ENCODE data around the gene PDIA6.

GRCh38 chr2:10820978-10821695, 8.6 kb upstream of the PDIA6 start:
- no peak for TF ChIP-seq EZH2 (IDR thresholded peaks at IDR 0.05; ENCODE audit: borderline replicate concordance, low read depth, low read length, severe bottlenecking)
- TF ChIP-seq, protein P1, sequence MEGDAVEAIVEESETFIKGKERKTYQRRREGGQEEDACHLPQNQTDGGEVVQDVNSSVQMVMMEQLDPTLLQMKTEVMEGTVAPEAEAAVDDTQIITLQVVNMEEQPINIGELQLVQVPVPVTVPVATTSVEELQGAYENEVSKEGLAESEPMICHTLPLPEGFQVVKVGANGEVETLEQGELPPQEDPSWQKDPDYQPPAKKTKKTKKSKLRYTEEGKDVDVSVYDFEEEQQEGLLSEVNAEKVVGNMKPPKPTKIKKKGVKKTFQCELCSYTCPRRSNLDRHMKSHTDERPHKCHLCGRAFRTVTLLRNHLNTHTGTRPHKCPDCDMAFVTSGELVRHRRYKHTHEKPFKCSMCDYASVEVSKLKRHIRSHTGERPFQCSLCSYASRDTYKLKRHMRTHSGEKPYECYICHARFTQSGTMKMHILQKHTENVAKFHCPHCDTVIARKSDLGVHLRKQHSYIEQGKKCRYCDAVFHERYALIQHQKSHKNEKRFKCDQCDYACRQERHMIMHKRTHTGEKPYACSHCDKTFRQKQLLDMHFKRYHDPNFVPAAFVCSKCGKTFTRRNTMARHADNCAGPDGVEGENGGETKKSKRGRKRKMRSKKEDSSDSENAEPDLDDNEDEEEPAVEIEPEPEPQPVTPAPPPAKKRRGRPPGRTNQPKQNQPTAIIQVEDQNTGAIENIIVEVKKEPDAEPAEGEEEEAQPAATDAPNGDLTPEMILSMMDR (IDR thresholded peaks at IDR 0.05; ENCODE audit: extremely low read depth in 1 of 2, insufficient read depth in 1 of 2, low read depth in 1 of 2, low read length in 2 of 2) = no peak
- TF ChIP-seq MAX (IDR thresholded peaks at IDR 0.05; ENCODE audit: insufficient read depth, insufficient read length) = no peak
- no peak for TF ChIP-seq POLR2A (IDR thresholded peaks at IDR 0.05; ENCODE audit: low read depth, low read length)
- TF ChIP-seq JUN (IDR thresholded peaks at IDR 0.05; ENCODE audit: borderline replicate concordance, insufficient read depth, insufficient read length, low read depth) = no peak
- no peak for TF ChIP-seq POLR2AphosphoS5 (IDR thresholded peaks at IDR 0.05; ENCODE audit: insufficient read depth, low read depth, low read length)

Measured in endothelial cell of umbilical vein (primary cell).